Liver (tissue), 3 donors: ENCODE measurements around the gene SLC4A7.

Source experiments
- GABPA ChIP-seq, 2 donors: IDR thresholded peaks in 1 of 2; conservative IDR thresholded peaks in 1 of 2; 2 replicates each; pipeline ENCODE4 v1.6.1; 2016; ENCODE audit warnings: antibody characterized with exemption in 2 of 2, mild to moderate bottlenecking in 1 of 2, moderate library complexity in 1 of 2
- JUND ChIP-seq, 2 donors: IDR thresholded peaks; 2 replicates each; pipeline ENCODE4 v1.6.1; 2016; ENCODE audit warnings: antibody characterized with exemption in 2 of 2
- SP1 ChIP-seq: IDR thresholded peaks from 2 replicates; pipeline ENCODE4 v1.6.1; 2018; ENCODE audit warnings: antibody characterized with exemption, mild to moderate bottlenecking
- TF ChIP-seq, protein P1 (sequence below): IDR thresholded peaks from 2 replicates; pipeline ENCODE4 v1.6.1; 2016; ENCODE audit warnings: antibody characterized with exemption, mild to moderate bottlenecking
- TF ChIP-seq, protein P2 (sequence below): IDR thresholded peaks from 2 replicates; pipeline ENCODE4 v1.6.1; 2016; ENCODE audit warnings: antibody characterized with exemption
- TF ChIP-seq, protein P3 (sequence below): fragments of 150-350 bp; IDR thresholded peaks from 2 replicates; pipeline ENCODE4 v1.5.1; 2017; ENCODE audit warnings: improper control_type of control experiment, low read depth, low read length; ENCODE audit not compliant: missing input control
- TF ChIP-seq, protein P4 (sequence below): IDR thresholded peaks from 2 replicates; pipeline ENCODE4 v1.6.1; 2016; ENCODE audit warnings: antibody characterized with exemption
- donor health status: healthy.
- donor health status: healthy.

DNA sequence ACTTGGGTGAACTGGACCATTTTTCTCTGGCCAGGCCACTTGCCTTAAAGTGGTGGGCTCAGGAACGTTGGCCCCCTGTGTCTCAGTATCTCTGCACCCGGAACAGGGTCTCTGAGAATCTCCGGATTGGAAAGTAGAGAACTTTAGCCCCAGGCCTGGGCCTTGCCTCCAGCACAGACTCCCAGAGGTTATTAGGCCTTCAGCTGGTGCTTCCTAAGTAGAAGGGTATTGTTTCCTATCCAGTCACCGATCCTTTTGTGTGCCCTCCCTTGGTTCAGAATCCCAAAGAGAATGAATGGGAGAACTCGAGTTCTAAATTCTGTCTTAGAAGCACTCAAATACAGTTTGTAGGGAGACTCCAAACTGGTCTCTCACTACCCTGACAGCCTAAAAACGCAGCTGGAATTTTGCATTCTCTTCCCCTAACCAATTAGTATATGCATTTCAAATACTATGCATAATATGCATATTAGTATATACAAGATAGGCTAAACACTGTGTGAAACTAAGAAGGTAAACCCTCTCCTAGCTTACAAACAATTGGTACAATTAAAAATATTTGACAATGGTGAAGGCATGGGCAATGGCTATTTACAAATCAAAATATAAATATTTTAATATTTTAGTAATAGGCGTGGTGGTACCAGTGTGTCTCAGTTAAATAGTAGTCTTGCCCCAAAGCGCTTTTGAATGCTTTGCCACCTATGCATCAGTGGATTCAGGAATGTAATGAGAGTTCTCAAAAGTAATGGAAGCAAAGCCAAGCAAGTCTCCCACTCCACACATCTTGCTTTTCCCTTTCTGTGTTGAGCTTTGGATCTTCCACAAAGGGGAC lies 48.5 kb upstream of the SLC4A7 start:
- TF ChIP-seq, protein P1, sequence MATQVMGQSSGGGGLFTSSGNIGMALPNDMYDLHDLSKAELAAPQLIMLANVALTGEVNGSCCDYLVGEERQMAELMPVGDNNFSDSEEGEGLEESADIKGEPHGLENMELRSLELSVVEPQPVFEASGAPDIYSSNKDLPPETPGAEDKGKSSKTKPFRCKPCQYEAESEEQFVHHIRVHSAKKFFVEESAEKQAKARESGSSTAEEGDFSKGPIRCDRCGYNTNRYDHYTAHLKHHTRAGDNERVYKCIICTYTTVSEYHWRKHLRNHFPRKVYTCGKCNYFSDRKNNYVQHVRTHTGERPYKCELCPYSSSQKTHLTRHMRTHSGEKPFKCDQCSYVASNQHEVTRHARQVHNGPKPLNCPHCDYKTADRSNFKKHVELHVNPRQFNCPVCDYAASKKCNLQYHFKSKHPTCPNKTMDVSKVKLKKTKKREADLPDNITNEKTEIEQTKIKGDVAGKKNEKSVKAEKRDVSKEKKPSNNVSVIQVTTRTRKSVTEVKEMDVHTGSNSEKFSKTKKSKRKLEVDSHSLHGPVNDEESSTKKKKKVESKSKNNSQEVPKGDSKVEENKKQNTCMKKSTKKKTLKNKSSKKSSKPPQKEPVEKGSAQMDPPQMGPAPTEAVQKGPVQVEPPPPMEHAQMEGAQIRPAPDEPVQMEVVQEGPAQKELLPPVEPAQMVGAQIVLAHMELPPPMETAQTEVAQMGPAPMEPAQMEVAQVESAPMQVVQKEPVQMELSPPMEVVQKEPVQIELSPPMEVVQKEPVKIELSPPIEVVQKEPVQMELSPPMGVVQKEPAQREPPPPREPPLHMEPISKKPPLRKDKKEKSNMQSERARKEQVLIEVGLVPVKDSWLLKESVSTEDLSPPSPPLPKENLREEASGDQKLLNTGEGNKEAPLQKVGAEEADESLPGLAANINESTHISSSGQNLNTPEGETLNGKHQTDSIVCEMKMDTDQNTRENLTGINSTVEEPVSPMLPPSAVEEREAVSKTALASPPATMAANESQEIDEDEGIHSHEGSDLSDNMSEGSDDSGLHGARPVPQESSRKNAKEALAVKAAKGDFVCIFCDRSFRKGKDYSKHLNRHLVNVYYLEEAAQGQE, result no peak
- TF ChIP-seq, protein P2, sequence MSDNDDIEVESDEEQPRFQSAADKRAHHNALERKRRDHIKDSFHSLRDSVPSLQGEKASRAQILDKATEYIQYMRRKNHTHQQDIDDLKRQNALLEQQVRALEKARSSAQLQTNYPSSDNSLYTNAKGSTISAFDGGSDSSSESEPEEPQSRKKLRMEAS, result no peak
- TF ChIP-seq, protein P3, sequence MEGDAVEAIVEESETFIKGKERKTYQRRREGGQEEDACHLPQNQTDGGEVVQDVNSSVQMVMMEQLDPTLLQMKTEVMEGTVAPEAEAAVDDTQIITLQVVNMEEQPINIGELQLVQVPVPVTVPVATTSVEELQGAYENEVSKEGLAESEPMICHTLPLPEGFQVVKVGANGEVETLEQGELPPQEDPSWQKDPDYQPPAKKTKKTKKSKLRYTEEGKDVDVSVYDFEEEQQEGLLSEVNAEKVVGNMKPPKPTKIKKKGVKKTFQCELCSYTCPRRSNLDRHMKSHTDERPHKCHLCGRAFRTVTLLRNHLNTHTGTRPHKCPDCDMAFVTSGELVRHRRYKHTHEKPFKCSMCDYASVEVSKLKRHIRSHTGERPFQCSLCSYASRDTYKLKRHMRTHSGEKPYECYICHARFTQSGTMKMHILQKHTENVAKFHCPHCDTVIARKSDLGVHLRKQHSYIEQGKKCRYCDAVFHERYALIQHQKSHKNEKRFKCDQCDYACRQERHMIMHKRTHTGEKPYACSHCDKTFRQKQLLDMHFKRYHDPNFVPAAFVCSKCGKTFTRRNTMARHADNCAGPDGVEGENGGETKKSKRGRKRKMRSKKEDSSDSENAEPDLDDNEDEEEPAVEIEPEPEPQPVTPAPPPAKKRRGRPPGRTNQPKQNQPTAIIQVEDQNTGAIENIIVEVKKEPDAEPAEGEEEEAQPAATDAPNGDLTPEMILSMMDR, result no peak
- TF ChIP-seq GABPA (IDR thresholded peaks at IDR 0.05 in 1 of 2, conservative IDR thresholded peaks at IDR 0.05 in 1 of 2) (no peak), SP1 (no peak), JUND (IDR thresholded peaks at IDR 0.05) (no peak)
- TF ChIP-seq, protein P4, sequence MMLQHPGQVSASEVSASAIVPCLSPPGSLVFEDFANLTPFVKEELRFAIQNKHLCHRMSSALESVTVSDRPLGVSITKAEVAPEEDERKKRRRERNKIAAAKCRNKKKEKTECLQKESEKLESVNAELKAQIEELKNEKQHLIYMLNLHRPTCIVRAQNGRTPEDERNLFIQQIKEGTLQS, result no peak
